GM12875 (cell line): ENCODE results near the gene DAGLB.

Experiments
- H3K4me3 ChIP-seq: one replicate; pipeline ENCODE4 v1.5.1; 2011; ENCODE audit warnings: low read depth, low read length, control low read depth
- TF ChIP-seq, protein P1 (sequence below): IDR thresholded peaks from 2 replicates; pipeline ENCODE4 v1.5.1; 2011; ENCODE audit warnings: low read depth, mild to moderate bottlenecking, control low read depth, inconsistent platforms, low read length, moderate library complexity, borderline replicate concordance; ENCODE audit not compliant: insufficient read depth

The DAGLB gene

DNA sequence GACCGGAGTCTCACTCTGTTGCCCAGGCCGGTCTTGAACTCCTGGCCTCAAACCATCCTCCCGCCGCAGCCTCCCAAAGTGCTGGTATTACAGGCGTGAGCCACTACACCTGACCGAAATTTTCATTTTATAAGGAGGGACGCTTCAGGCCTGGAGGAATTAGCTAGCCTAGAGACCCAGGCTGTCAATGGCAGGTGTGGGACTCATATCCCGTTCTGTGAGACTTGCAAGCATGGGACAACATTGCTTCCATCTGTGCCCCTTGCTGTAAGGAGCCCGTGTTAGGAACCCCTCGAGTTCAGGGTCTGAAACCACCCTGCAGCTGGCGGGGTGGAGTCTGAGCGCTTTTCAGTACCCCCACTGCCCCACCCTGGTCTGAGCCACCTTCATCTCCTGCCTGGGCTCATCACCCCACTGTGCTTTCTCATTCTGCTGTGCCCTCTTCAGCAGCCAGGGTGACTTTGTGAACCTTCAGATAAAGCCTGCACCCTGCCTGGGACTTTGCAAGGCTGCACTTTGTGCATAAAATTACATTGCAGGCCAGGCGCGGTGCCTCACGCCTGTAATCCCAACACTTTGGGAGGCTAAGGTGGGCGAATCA, 1.3 kb upstream of the DAGLB start:
- TF ChIP-seq, protein P1, sequence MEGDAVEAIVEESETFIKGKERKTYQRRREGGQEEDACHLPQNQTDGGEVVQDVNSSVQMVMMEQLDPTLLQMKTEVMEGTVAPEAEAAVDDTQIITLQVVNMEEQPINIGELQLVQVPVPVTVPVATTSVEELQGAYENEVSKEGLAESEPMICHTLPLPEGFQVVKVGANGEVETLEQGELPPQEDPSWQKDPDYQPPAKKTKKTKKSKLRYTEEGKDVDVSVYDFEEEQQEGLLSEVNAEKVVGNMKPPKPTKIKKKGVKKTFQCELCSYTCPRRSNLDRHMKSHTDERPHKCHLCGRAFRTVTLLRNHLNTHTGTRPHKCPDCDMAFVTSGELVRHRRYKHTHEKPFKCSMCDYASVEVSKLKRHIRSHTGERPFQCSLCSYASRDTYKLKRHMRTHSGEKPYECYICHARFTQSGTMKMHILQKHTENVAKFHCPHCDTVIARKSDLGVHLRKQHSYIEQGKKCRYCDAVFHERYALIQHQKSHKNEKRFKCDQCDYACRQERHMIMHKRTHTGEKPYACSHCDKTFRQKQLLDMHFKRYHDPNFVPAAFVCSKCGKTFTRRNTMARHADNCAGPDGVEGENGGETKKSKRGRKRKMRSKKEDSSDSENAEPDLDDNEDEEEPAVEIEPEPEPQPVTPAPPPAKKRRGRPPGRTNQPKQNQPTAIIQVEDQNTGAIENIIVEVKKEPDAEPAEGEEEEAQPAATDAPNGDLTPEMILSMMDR: no peak

GRCh38 chr7:6446838-6447580, 745 bp downstream of the DAGLB start:
- peak overlapping the region; percentile 96 for H3K4me3 ChIP-seq
- TF ChIP-seq, protein P1: no peak

More for the DNA sequence above, 1.3 kb upstream of the DAGLB start:
- H3K4me3 ChIP-seq: no peak overlapping the region

- TF ChIP-seq, protein P1: no peak
- H3K4me3 ChIP-seq: no peak overlapping the region
These were observed 3.1 kb downstream of the DAGLB start for GRCh38 chr7:6444516-6445269.

DNA sequence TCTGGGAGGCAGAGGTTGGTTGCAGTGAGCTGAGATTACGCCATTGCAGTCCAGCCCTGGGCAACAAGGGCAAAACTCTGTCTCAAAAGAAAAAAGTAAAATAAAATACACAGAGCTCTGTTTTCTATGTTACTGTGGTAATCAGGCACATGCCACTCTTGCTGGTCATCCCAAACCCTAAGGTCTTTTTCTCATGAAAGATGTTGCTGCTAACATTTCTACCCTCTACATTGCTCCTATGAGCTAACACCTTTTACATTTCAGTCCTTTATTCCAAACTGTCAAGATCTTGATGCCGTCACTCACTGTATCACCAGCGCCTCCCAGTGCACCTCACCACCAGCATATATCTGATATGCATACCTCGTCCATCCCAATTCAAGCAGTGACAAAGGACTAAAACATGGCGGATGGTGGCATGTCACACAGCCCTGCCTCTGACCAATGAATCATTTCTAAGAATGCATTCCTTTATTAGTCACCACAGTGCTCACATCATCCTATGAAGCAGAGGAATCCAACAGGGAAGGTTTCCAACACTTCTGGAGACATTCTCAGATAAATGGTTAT, 4.3 kb downstream of the DAGLB start:
- no peak overlapping the region for H3K4me3 ChIP-seq
- TF ChIP-seq, protein P1: no peak

GRCh38 chr7:6442114-6442513, 5.6 kb downstream of the DAGLB start:
- H3K4me3 ChIP-seq: no peak overlapping the region
- TF ChIP-seq, protein P1: no peak

DNA sequence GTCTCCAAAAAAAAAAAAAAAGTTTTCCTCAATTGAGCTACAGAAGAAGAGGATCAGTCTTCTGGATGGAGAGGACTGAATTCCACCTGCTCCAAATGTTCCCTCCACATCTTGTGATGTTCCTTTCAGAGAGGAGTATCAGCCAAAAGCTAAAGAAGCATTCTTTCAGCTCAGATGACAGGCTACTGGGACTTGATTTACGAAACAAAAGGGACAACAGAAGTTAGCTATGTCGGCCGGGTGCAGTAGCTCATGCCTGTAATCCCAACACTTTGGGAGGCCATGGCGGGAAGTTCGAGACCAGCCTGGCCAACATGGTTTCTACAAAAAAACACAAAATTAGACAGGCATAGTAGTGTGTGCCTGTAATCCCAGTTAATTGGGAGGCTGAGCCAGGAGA, 7.4 kb downstream of the DAGLB start:
- TF ChIP-seq, protein P1: no peak

More for the DNA sequence above, 7.4 kb downstream of the DAGLB start:
- no peak overlapping the region for H3K4me3 ChIP-seq
